ENCODE data around the gene OTOP3.

GRCh38 chr17:74954665-74955421 is 19.1 kb downstream of the OTOP3 start:
- TF ChIP-seq POLR2A (IDR thresholded peaks at IDR 0.05) (no peak), CTCF (IDR thresholded peaks at IDR 0.05) (no peak)

All from esophagus squamous epithelium (tissue), 4 donors.